HCT116 (cell line): ENCODE results near the gene ADAMTS19.

ENCODE experiments used
- ATF3 ChIP-seq: IDR thresholded peaks from 2 replicates; pipeline ENCODE4 v1.6.1; 2012
- CTCF ChIP-seq, 3 experiments: fragments of 200-600 bp in 1 of 3; sonication (generic) in 1 of 3; IDR thresholded peaks in 2 of 3; conservative IDR thresholded peaks in 1 of 3; 2 replicates each; pipeline ENCODE4 v1.5.1; 2012 to 2017; ENCODE audit warnings: low read depth in 2 of 3, low read length in 2 of 3, antibody characterized with exemption in 1 of 3, borderline replicate concordance in 1 of 3, control low read depth in 1 of 3, mild to moderate bottlenecking in 1 of 3, mixed read lengths in 1 of 3, mixed run types in 1 of 3, moderate library complexity in 1 of 3; ENCODE audit not compliant: insufficient read depth in 1 of 3
- FOSL1 ChIP-seq: IDR thresholded peaks from 2 replicates; pipeline ENCODE4 v1.6.1; 2012; ENCODE audit warnings: low read depth
- MAX ChIP-seq: IDR thresholded peaks from 2 replicates; pipeline ENCODE4 v1.6.1; 2012
- POLR2A ChIP-seq: IDR thresholded peaks from 2 replicates; pipeline ENCODE4 v1.7.0; 2011; ENCODE audit warnings: borderline replicate concordance; ENCODE audit not compliant: insufficient read depth, insufficient read length; ENCODE audit errors: extremely low read depth

GRCh38 chr5:129670957-129671500 is 210.9 kb downstream of the ADAMTS19 start:
- TF ChIP-seq MAX: no peak
- no peak for TF ChIP-seq FOSL1
- TF ChIP-seq POLR2A: no peak
- TF ChIP-seq ATF3: no peak
- TF ChIP-seq CTCF (IDR thresholded peaks at IDR 0.05 in 2 of 3, conservative IDR thresholded peaks at IDR 0.05 in 1 of 3; ENCODE audit: borderline replicate concordance in 1 of 3, insufficient read depth in 1 of 3, low read depth in 2 of 3, low read length in 2 of 3): no peak
